HEK293 (cell line): ENCODE results near the gene KCNIP4.

Experiments used
- CTCF ChIA-PET: fragments of 350-600 bp; formaldehyde crosslinking; extraction: SDS; loops from one replicate; lab custom pipeline; 2021; ENCODE audit warnings: antibody characterized with exemption; lab: Yijun Ruan, JAX
- POLR2A ChIA-PET: fragments of 300-600 bp; formaldehyde crosslinking; extraction: SDS; loops from one replicate; lab custom pipeline; 2020; ENCODE audit warnings: antibody characterized with exemption, inconsistent platforms; lab: Yijun Ruan, JAX
- H3K27ac ChIP-seq: fragments of 200-500 bp; sonication (Bioruptor generic); 2 replicates; pipeline ENCODE4 v1.5.1; 2014; ENCODE audit warnings: low read depth, low read length, control low read depth, inconsistent platforms; ENCODE audit errors: extremely low read depth
- H3K36me3 ChIP-seq, 2 experiments: fragments of 200-500 bp in 1 of 2; sonication (Bioruptor generic) in 1 of 2; 1 replicate in 1 of 2; 2 replicates in 1 of 2; pipeline ENCODE4 v1.5.1; 2014 to 2017; ENCODE audit warnings: inconsistent platforms in 2 of 2, low read length in 2 of 2; ENCODE audit not compliant: control insufficient read depth in 2 of 2, insufficient read depth in 1 of 2
- H3K4me1 ChIP-seq: fragments of 200-500 bp; sonication (Bioruptor generic); 2 replicates; pipeline ENCODE4 v1.5.1; 2014; ENCODE audit warnings: mild to moderate bottlenecking, low read length, inconsistent platforms; ENCODE audit not compliant: control insufficient read depth, insufficient read depth
- H3K4me3 ChIP-seq: 2 replicates; pipeline ENCODE4 v1.5.1; 2011; ENCODE audit warnings: low read depth, mild to moderate bottlenecking, control low read depth, low read length, moderate library complexity
- H3K9me3 ChIP-seq: fragments of 200-500 bp; sonication (Bioruptor generic); 2 replicates; pipeline ENCODE4 v1.5.1; 2014; ENCODE audit warnings: low read depth, low read length, inconsistent platforms; ENCODE audit not compliant: control insufficient read depth, insufficient read depth
- CTCF ChIP-seq: fragments of 450-650 bp; formaldehyde crosslinking; IDR thresholded peaks from 2 replicates; pipeline ENCODE4 v1.5.1; 2016; ENCODE audit warnings: missing biosample characterization, missing genetic modification characterization
- ELK4 ChIP-seq: IDR thresholded peaks from 2 replicates; pipeline ENCODE4 v1.6.1; 2011; ENCODE audit warnings: mild to moderate bottlenecking, low read depth, low read length, borderline replicate concordance
- GLI2 ChIP-seq: fragments of 450-650 bp; formaldehyde crosslinking; IDR thresholded peaks from 2 replicates; pipeline ENCODE4; 2017; ENCODE audit warnings: missing biosample characterization, missing genetic modification characterization, low read depth, borderline replicate concordance
- HOXA7 ChIP-seq: sonication (generic); formaldehyde crosslinking; IDR thresholded peaks from 2 replicates; pipeline ENCODE4 v1.8.1; 2022; ENCODE audit warnings: missing genetic modification reagents, borderline replicate concordance
- KLF7 ChIP-seq: fragments of 450-650 bp; formaldehyde crosslinking; IDR thresholded peaks from 2 replicates; pipeline ENCODE4 v1.5.1; 2016; ENCODE audit warnings: missing biosample characterization, missing genetic modification characterization, borderline replicate concordance
- MYNN ChIP-seq: fragments of 450-650 bp; formaldehyde crosslinking; IDR thresholded peaks from 2 replicates; pipeline ENCODE4 v1.5.1; 2016; ENCODE audit warnings: missing biosample characterization, missing genetic modification characterization, borderline replicate concordance
- RBAK ChIP-seq: fragments of 450-650 bp; formaldehyde crosslinking; IDR thresholded peaks from 2 replicates; pipeline ENCODE4 v1.5.1; 2016; ENCODE audit warnings: missing biosample characterization, missing genetic modification characterization
- TRIM28 ChIP-seq: IDR thresholded peaks from 2 replicates; pipeline ENCODE4 v1.6.1; 2011; ENCODE audit warnings: low read length, control low read depth, borderline replicate concordance
- WT1 ChIP-seq: fragments of 450-650 bp; formaldehyde crosslinking; IDR thresholded peaks from 2 replicates; pipeline ENCODE4 v1.5.1; 2016; ENCODE audit warnings: missing biosample characterization, missing genetic modification characterization
- ZBTB49 ChIP-seq: fragments of 450-650 bp; formaldehyde crosslinking; IDR thresholded peaks from 2 replicates; pipeline ENCODE4 v1.5.1; 2016; ENCODE audit warnings: missing biosample characterization, missing genetic modification characterization, low read depth
- ZFHX2 ChIP-seq: fragments of 450-650 bp; formaldehyde crosslinking; conservative IDR thresholded peaks from 2 replicates; pipeline ENCODE4 v1.5.1; 2016; ENCODE audit warnings: missing biosample characterization, missing genetic modification characterization
- ZNF121 ChIP-seq: fragments of 450-650 bp; formaldehyde crosslinking; IDR thresholded peaks from 2 replicates; pipeline ENCODE4 v1.5.1; 2016; ENCODE audit warnings: missing biosample characterization, missing genetic modification characterization
- ZNF157 ChIP-seq: fragments of 450-650 bp; formaldehyde crosslinking; IDR thresholded peaks from 2 replicates; pipeline ENCODE4 v1.5.1; 2016; ENCODE audit warnings: missing biosample characterization, missing genetic modification characterization
- ZNF24 ChIP-seq: fragments of 450-650 bp; formaldehyde crosslinking; IDR thresholded peaks from 2 replicates; pipeline ENCODE4 v1.5.1; 2016; ENCODE audit warnings: missing biosample characterization, missing genetic modification characterization
- ZNF404 ChIP-seq: fragments of 450-650 bp; formaldehyde crosslinking; IDR thresholded peaks from 2 replicates; pipeline ENCODE4 v1.5.1; 2017; ENCODE audit warnings: missing biosample characterization, missing genetic modification characterization
- ZNF501 ChIP-seq: fragments of 450-650 bp; formaldehyde crosslinking; IDR thresholded peaks from 2 replicates; pipeline ENCODE4 v1.5.1; 2016; ENCODE audit warnings: missing biosample characterization, missing genetic modification characterization
- ZNF670 ChIP-seq: fragments of 450-650 bp; formaldehyde crosslinking; IDR thresholded peaks from 2 replicates; pipeline ENCODE4 v1.5.1; 2016; ENCODE audit warnings: missing biosample characterization, missing genetic modification characterization, low read depth
- ZNF843 ChIP-seq: fragments of 450-650 bp; formaldehyde crosslinking; IDR thresholded peaks from 2 replicates; pipeline ENCODE4 v1.5.1; 2016; ENCODE audit warnings: missing biosample characterization, missing genetic modification characterization
- TF ChIP-seq, protein P1 (sequence below): fragments of 450-650 bp; formaldehyde crosslinking; IDR thresholded peaks from 2 replicates; pipeline ENCODE4 v1.5.1; 2016; ENCODE audit warnings: missing biosample characterization, missing genetic modification characterization
- TF ChIP-seq, protein P2 (sequence below): fragments of 450-650 bp; formaldehyde crosslinking; IDR thresholded peaks from 2 replicates; pipeline ENCODE4 v1.5.1; 2017; ENCODE audit warnings: missing biosample characterization, missing genetic modification characterization

The KCNIP4 gene

DNA sequence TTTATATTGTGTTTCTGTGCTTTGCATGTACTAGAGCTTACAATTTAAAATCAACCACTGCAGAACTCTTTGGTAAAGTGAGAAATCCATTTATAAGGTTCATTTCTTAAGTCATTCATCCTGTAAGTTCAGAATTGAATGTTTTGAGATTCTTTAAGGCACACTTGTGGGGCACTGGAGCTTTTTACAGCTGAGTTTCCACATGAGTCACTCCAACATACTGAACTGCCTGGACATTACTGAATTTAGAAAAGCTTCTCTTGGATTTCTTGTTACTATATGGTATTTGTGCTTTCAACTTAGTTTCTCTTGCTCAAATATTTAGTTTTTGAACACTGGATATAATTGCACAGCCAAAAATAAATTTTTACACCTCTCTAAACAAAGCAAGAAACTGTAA, 1022.0 kb downstream of the KCNIP4 start (continued):
- TF ChIP-seq, protein P1, sequence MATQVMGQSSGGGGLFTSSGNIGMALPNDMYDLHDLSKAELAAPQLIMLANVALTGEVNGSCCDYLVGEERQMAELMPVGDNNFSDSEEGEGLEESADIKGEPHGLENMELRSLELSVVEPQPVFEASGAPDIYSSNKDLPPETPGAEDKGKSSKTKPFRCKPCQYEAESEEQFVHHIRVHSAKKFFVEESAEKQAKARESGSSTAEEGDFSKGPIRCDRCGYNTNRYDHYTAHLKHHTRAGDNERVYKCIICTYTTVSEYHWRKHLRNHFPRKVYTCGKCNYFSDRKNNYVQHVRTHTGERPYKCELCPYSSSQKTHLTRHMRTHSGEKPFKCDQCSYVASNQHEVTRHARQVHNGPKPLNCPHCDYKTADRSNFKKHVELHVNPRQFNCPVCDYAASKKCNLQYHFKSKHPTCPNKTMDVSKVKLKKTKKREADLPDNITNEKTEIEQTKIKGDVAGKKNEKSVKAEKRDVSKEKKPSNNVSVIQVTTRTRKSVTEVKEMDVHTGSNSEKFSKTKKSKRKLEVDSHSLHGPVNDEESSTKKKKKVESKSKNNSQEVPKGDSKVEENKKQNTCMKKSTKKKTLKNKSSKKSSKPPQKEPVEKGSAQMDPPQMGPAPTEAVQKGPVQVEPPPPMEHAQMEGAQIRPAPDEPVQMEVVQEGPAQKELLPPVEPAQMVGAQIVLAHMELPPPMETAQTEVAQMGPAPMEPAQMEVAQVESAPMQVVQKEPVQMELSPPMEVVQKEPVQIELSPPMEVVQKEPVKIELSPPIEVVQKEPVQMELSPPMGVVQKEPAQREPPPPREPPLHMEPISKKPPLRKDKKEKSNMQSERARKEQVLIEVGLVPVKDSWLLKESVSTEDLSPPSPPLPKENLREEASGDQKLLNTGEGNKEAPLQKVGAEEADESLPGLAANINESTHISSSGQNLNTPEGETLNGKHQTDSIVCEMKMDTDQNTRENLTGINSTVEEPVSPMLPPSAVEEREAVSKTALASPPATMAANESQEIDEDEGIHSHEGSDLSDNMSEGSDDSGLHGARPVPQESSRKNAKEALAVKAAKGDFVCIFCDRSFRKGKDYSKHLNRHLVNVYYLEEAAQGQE (tag by site-specific recombination) = no peak
- TF ChIP-seq ZNF670 (tag by site-specific recombination) (no peak), HOXA7 (CRISPR knock-in tag) (no peak)

DNA sequence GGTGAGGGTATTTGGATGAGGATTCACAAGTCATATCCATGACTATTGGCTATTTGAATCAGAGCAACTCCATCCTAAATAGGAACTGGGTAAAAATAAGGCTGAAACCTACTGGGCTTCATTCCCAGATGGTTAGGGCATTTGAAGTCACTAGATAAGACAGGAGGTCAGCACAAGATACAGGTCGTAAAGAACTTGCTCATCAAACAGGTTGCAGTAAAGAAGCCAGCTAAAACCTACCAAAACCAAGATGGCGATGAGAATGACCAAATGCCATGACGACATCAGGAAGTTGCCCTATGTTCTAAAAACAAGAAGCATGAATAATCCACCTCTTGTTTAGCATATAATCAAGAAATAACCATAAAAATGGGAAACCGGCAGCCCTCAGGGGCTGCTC, 1023.4 kb downstream of the KCNIP4 start:
- POLR2A ChIA-PET = no interaction called here
- TF ChIP-seq CTCF (tag by site-specific recombination) = no peak
- TF ChIP-seq KLF7 (tag by site-specific recombination) = no peak
- no peak for TF ChIP-seq ELK4
- no peak for TF ChIP-seq MYNN (tag by site-specific recombination)
- TF ChIP-seq GLI2 = no peak
- TF ChIP-seq, protein P2, sequence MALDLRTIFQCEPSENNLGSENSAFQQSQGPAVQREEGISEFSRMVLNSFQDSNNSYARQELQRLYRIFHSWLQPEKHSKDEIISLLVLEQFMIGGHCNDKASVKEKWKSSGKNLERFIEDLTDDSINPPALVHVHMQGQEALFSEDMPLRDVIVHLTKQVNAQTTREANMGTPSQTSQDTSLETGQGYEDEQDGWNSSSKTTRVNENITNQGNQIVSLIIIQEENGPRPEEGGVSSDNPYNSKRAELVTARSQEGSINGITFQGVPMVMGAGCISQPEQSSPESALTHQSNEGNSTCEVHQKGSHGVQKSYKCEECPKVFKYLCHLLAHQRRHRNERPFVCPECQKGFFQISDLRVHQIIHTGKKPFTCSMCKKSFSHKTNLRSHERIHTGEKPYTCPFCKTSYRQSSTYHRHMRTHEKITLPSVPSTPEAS = no peak
- TF ChIP-seq ZFHX2 (tag by site-specific recombination) = no peak
- no peak for TF ChIP-seq RBAK (tag by site-specific recombination)
- no peak for TF ChIP-seq TRIM28
- TF ChIP-seq ZNF404 (tag by site-specific recombination) = no peak
- TF ChIP-seq ZNF501 = no peak
- TF ChIP-seq WT1 (tag by site-specific recombination) = no peak
- TF ChIP-seq ZBTB49 (tag by site-specific recombination) = no peak
- no peak for TF ChIP-seq ZNF843
- TF ChIP-seq ZNF157 (tag by site-specific recombination) = no peak
- no peak for TF ChIP-seq ZNF121 (tag by site-specific recombination)
- TF ChIP-seq ZNF24 (tag by site-specific recombination) = no peak
- TF ChIP-seq, all 188 proteins: peak for 0
- Histone ChIP-seq H3K36me3 (no peaks in the 10 kb centered on the region), H3K9me3 (no peaks in the 10 kb centered on the region), H3K27ac (no peak overlapping the region), H3K4me1 (no peaks in the 10 kb centered on the region), H3K4me3 (no peak overlapping the region)
- CTCF ChIA-PET = no interaction called here
